WTC11 (cell line): ENCODE measurements around the gene EFCAB8.

Experiments used
- ETV6 ChIP-seq: sonication (generic); formaldehyde crosslinking; IDR thresholded peaks from 2 replicates; pipeline ENCODE4 v1.8.1; 2022; ENCODE audit warnings: mild to moderate bottlenecking, missing genetic modification reagents
- OVOL2 ChIP-seq: fragments of 250-450 bp; sonication (Bioruptor Pico); IDR thresholded peaks from 2 replicates; pipeline ENCODE4 v1.9.0; 2021; ENCODE audit warnings: mild to moderate bottlenecking, borderline replicate concordance
- ZNF138 ChIP-seq: sonication (generic); formaldehyde crosslinking; conservative IDR thresholded peaks from 2 replicates; pipeline ENCODE4 v1.8.1; 2022; ENCODE audit warnings: mild to moderate bottlenecking, moderate library complexity, missing genetic modification reagents
- TF ChIP-seq, protein P1 (sequence below): sonication (generic); formaldehyde crosslinking; IDR thresholded peaks from 2 replicates; pipeline ENCODE4 v1.8.1; 2023; ENCODE audit warnings: mild to moderate bottlenecking, missing genetic modification reagents, moderate library complexity
- TF ChIP-seq, protein P2 (sequence below): fragments of 200-600 bp; IDR thresholded peaks from 2 replicates; pipeline ENCODE4 v1.8.0; 2022; ENCODE audit warnings: antibody characterized with exemption
- TF ChIP-seq, protein P3 (sequence below): sonication (generic); formaldehyde crosslinking; IDR thresholded peaks from 2 replicates; pipeline ENCODE4 v1.8.1; 2022; ENCODE audit warnings: mild to moderate bottlenecking, moderate library complexity, missing genetic modification reagents

DNA sequence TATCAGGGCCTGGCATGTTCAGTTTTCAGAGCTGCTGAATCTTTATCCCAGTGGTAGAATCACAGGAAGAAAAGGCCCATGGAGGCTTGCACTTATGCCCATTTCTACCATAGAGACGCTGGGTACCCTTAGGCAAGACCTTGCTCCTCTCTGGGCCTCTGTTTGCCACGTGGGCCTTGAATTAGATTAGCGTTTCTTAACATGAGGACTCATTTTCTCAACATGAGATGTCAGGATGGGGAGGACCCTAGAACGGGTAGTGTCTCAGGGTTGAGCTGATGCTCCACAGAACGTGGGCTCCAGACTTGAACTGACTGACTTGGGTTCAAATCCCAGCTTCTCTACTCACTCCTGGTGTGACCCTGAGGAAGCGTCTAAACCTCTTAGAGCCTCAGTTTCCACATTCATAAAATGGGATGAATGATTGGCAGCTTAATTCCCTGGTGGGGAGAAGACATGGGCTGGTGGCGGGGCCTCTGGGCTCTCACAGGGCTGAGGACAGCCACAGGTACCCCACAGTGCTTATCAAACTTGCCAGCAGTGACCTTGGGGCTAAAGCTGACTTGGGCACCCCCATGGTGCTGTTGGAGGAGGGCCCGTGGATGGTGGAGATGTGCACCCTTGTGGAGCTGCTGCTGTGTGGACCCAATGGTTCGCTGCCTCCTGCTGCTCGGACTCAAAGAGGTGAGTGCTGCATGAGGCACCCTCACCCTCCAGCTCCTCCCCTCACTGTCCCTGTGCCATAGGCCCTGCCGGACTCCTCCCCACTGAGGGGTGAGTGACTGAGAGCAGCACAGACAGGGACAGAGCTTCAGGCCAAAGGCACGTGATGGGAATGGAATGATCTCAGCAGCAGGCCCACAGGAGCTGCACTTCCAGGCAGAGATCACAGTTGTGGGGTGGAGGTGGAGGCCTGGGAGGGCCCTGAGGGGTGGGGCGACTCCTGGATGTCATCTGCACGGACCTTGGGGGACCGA lies 117.3 kb downstream of the EFCAB8 start:
- TF ChIP-seq OVOL2 (CRISPR knock-in tag), result no peak
- TF ChIP-seq, protein P1, sequence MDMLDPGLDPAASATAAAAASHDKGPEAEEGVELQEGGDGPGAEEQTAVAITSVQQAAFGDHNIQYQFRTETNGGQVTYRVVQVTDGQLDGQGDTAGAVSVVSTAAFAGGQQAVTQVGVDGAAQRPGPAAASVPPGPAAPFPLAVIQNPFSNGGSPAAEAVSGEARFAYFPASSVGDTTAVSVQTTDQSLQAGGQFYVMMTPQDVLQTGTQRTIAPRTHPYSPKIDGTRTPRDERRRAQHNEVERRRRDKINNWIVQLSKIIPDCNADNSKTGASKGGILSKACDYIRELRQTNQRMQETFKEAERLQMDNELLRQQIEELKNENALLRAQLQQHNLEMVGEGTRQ (CRISPR knock-in tag), result no peak
- TF ChIP-seq ZNF138, result no peak
- TF ChIP-seq ETV6, result no peak
- TF ChIP-seq, protein P2, sequence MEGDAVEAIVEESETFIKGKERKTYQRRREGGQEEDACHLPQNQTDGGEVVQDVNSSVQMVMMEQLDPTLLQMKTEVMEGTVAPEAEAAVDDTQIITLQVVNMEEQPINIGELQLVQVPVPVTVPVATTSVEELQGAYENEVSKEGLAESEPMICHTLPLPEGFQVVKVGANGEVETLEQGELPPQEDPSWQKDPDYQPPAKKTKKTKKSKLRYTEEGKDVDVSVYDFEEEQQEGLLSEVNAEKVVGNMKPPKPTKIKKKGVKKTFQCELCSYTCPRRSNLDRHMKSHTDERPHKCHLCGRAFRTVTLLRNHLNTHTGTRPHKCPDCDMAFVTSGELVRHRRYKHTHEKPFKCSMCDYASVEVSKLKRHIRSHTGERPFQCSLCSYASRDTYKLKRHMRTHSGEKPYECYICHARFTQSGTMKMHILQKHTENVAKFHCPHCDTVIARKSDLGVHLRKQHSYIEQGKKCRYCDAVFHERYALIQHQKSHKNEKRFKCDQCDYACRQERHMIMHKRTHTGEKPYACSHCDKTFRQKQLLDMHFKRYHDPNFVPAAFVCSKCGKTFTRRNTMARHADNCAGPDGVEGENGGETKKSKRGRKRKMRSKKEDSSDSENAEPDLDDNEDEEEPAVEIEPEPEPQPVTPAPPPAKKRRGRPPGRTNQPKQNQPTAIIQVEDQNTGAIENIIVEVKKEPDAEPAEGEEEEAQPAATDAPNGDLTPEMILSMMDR, result no peak
- TF ChIP-seq, protein P3, sequence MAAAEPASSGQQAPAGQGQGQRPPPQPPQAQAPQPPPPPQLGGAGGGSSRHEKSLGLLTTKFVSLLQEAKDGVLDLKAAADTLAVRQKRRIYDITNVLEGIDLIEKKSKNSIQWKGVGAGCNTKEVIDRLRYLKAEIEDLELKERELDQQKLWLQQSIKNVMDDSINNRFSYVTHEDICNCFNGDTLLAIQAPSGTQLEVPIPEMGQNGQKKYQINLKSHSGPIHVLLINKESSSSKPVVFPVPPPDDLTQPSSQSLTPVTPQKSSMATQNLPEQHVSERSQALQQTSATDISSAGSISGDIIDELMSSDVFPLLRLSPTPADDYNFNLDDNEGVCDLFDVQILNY, result no peak
